Subcutaneous adipose tissue (tissue), 4 donors: ENCODE measurements around the gene RALY. TPM values are rescaled to one million over a fixed set of nuclear protein-coding genes. Genes with fewer than 3 reads are reported as not detected.

Experiments
- total RNA-seq, 4 donors: library from RNA; depleted of rRNA; stranded (reverse); fragments of >200 nt; gene quantifications; one replicate each; pipeline ENCODE4 v1.1.0, GENCODE V29; 2016
- TF ChIP-seq, protein P1 (sequence below): fragments of 450-650 bp; IDR thresholded peaks from one replicate; pipeline ENCODE4 v1.5.1; 2016; ENCODE audit warnings: low read depth, mild to moderate bottlenecking, control low read depth, antibody characterized with exemption, moderate library complexity

Gene RALY
- total RNA-seq, 4 donors from 2014 or later = 44.0 to 97.8 (median 91.5) TPM

DNA sequence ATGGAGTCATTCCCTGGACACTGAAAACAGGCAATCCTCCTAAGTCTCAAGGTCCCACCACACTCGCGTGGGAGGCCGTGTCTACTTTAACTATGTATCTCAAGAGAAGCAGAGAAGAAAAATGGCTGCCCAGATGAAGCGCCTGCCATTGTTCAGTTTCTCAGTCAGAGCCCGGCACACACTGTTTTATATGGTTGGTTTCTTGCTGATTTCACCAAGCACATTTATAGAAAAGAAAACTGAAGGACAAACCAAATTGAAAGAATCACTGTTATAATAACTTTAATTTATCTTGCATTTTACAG is 95.4 kb downstream of the RALY start:
- TF ChIP-seq, protein P1, sequence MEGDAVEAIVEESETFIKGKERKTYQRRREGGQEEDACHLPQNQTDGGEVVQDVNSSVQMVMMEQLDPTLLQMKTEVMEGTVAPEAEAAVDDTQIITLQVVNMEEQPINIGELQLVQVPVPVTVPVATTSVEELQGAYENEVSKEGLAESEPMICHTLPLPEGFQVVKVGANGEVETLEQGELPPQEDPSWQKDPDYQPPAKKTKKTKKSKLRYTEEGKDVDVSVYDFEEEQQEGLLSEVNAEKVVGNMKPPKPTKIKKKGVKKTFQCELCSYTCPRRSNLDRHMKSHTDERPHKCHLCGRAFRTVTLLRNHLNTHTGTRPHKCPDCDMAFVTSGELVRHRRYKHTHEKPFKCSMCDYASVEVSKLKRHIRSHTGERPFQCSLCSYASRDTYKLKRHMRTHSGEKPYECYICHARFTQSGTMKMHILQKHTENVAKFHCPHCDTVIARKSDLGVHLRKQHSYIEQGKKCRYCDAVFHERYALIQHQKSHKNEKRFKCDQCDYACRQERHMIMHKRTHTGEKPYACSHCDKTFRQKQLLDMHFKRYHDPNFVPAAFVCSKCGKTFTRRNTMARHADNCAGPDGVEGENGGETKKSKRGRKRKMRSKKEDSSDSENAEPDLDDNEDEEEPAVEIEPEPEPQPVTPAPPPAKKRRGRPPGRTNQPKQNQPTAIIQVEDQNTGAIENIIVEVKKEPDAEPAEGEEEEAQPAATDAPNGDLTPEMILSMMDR = no peak

DNA sequence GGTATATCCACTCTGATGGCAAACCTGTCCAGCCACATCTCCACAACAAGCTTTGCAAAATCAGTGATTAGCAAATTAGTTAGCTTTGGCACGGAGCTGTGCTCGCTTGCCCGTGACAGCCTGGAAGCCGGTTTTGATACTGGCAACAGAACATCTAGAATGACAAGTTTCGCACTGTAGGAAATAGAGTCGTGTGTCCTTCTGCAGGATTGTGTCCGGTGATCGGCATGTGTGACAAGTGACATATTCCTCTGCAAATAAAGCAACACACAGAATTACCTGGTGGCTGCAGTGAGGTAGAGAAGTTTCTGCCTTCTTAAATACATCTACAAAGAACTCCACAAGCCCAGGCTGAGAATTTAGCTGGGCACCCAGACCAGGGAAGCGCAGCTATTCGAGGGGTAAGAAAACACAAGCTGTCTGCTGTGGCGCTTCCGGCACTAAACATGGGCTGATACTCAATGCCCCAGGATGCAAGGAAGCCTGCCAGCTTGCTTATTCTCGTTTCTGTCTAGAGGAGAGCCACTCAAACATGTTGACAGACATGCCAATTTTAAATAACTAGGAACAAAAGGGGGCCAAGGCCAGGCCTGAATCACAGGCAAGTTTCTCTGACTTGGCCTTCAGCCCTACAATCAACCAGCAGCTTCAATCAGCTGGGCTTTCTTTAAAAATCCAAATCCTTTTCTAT is 96.1 kb downstream of the RALY start:
- TF ChIP-seq, protein P1 = no peak

GRCh38 chr20:34090645-34091044 is 96.9 kb downstream of the RALY start:
- TF ChIP-seq, protein P1 = no peak

DNA sequence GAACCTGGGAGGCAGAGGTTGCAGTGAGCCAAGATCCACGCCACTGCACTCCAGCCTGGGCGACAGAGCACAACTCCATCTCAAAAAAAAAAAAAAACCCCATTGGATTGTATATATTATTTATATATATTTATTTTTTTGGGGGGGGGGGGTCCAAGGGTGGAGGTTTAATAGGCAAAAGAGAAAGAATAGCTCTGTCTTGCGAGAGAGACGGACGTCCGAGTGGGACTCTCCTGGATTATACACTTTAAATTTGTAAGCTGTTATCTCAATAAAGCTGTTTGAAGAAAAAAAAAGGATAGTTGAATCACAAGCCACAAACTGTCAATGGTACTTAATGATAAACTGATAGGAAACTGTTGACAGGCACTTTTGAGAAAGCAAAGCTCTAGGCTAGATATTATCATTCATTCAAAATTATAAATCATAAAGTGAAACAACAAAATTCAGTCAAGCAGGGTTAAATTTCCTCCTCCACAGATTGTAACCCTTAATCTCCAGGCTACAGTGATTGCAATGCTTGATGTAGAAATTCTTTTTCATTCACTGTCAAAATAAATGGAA is 98.0 kb downstream of the RALY start:
- TF ChIP-seq, protein P1 = no peak

- TF ChIP-seq, protein P1 = no peak
These were observed 100.2 kb downstream of the RALY start for GRCh38 chr20:34093895-34094294.

DNA sequence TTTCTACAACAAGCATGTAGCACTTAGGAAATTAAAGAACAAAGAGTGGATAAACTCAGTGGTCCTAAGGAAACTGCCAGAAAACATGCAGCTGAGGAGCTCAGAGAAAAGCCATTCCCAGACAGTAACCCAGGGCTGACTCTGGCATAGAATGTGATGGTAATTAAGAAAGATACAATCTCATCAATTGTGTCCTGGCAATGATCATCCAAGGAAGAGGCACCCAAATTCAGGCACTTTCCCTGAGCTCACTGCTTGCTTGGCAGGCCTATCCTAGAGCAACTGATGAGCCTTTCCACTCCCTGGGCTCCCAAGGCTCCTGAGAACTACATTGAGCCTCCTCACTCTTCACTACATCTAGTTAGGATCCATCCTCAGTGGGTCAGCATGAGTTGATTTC is 102.1 kb downstream of the RALY start:
- TF ChIP-seq, protein P1 = no peak

GRCh38 chr20:34096699-34097444 is 103.2 kb downstream of the RALY start:
- TF ChIP-seq, protein P1 = no peak
